SK-N-SH treated with all-trans-retinoic acid at 6 μM for 48 hours (cell line): ENCODE results near the gene SEMA6D.
A peak's percentile ranks its signal among the peaks of the same experiment; 100 is the strongest.

Source experiments
- ATAC-seq: fragments of 200-7000 bp; cut with Tn5 transposase; 3 replicates; pipeline ENCODE4 v1.9.1; 2020; ENCODE audit warnings: mild to moderate bottlenecking, moderate library complexity
- ARNTL ChIP-seq: fragments of 450-650 bp; formaldehyde crosslinking; IDR thresholded peaks from 2 replicates; pipeline ENCODE4 v1.5.0; 2020; ENCODE audit warnings: low read depth, mild to moderate bottlenecking, moderate library complexity, borderline replicate concordance
- BACH2 ChIP-seq: fragments of 250-450 bp; sonication (Bioruptor Pico); IDR thresholded peaks from 2 replicates; pipeline ENCODE4 v1.9.0; 2021; ENCODE audit warnings: mild to moderate bottlenecking, borderline replicate concordance
- CSDC2 ChIP-seq: fragments of 250-450 bp; sonication (Bioruptor Pico); IDR thresholded peaks from 2 replicates; pipeline ENCODE4 v1.5.0; 2020; ENCODE audit warnings: mild to moderate bottlenecking, moderate library complexity
- ESRRG ChIP-seq: fragments of 250-450 bp; sonication (Bioruptor Pico); IDR thresholded peaks from 2 replicates; pipeline ENCODE4 v1.6.1; 2021; ENCODE audit warnings: mild to moderate bottlenecking
- GLIS3 ChIP-seq: fragments of 250-450 bp; sonication (Bioruptor Pico); IDR thresholded peaks from 2 replicates; pipeline ENCODE4 v1.5.0; 2020; ENCODE audit warnings: mild to moderate bottlenecking, moderate library complexity
- ISL1 ChIP-seq: fragments of 250-450 bp; sonication (Bioruptor Pico); IDR thresholded peaks from 2 replicates; pipeline ENCODE4 v2.1.2; 2022; ENCODE audit warnings: mild to moderate bottlenecking, moderate library complexity
- OSR1 ChIP-seq: fragments of 250-450 bp; sonication (Bioruptor Pico); IDR thresholded peaks from 2 replicates; pipeline ENCODE4 v1.8.0; 2022; ENCODE audit warnings: moderate library complexity, mild to moderate bottlenecking, inconsistent platforms
- RARB ChIP-seq: fragments of 250-450 bp; sonication (Bioruptor Pico); IDR thresholded peaks from 2 replicates; pipeline ENCODE4 v1.8.0; 2021; ENCODE audit warnings: mild to moderate bottlenecking, moderate library complexity
- SNAI2 ChIP-seq: fragments of 250-450 bp; sonication (Bioruptor Pico); IDR thresholded peaks from 2 replicates; pipeline ENCODE4 v1.5.0; 2020; ENCODE audit warnings: mild to moderate bottlenecking, moderate library complexity
- TCF4 ChIP-seq: fragments of 250-450 bp; sonication (Bioruptor Pico); IDR thresholded peaks from 2 replicates; pipeline ENCODE4 v1.8.0; 2021; ENCODE audit warnings: mild to moderate bottlenecking, moderate library complexity, borderline replicate concordance
- TOX ChIP-seq: fragments of 250-450 bp; sonication (Bioruptor Pico); IDR thresholded peaks from 2 replicates; pipeline ENCODE4 v1.8.0; 2021; ENCODE audit warnings: mild to moderate bottlenecking, moderate library complexity, borderline replicate concordance
- ZFP3 ChIP-seq: fragments of 250-450 bp; sonication (Bioruptor Pico); IDR thresholded peaks from 2 replicates; pipeline ENCODE4 v1.5.0; 2020; ENCODE audit warnings: mild to moderate bottlenecking, moderate library complexity
- ZFP30 ChIP-seq: fragments of 450-650 bp; formaldehyde crosslinking; IDR thresholded peaks from 2 replicates; pipeline ENCODE4 v1.5.0; 2022; ENCODE audit warnings: mild to moderate bottlenecking, moderate library complexity
- ZNF565 ChIP-seq: fragments of 450-650 bp; formaldehyde crosslinking; conservative IDR thresholded peaks from 2 replicates; pipeline ENCODE4 v1.5.0; 2020; ENCODE audit warnings: low read depth, mild to moderate bottlenecking, moderate library complexity
- TF ChIP-seq, protein P1 (sequence below): fragments of 250-450 bp; sonication (Bioruptor Pico); IDR thresholded peaks from 2 replicates; pipeline ENCODE4 v1.5.0; 2020; ENCODE audit warnings: mild to moderate bottlenecking, moderate library complexity
- TF ChIP-seq, protein P2 (sequence below): fragments of 250-450 bp; sonication (Bioruptor Pico); IDR thresholded peaks from 2 replicates; pipeline ENCODE4 v1.5.1; 2020; ENCODE audit warnings: low read depth, mild to moderate bottlenecking, moderate library complexity
- TF ChIP-seq, protein P3 (sequence below): fragments of 250-450 bp; sonication (Bioruptor Pico); IDR thresholded peaks from 2 replicates; pipeline ENCODE4 v1.8.0; 2021; ENCODE audit warnings: low read depth, mild to moderate bottlenecking, moderate library complexity, borderline replicate concordance
- TF ChIP-seq, protein P4 (sequence below): fragments of 250-450 bp; sonication (Bioruptor Pico); IDR thresholded peaks from 2 replicates; pipeline ENCODE4 v1.5.1; 2021; ENCODE audit warnings: mild to moderate bottlenecking, moderate library complexity

The SEMA6D gene

DNA sequence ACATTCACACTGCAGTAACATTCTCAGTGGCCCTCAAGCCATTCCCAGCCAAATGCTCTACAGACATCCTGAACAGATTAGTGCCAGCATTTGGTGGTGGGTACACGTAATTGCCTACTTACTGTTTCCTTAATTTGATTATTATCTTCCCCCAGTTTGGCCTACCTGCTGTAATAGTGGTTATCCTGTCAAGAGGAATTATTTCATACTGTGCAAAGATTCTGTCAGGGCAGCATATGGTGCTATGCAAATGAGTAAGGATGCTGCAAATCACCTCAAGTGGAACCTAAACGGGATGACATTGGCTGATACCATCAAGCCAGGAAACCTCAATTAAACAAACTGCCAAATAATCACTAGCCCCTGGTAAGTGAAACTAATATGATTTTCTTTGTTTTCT, 88.7 kb downstream of the SEMA6D start:
- peak; percentile 68 for TF ChIP-seq TCF4 (CRISPR knock-in tag)
- TF ChIP-seq ISL1 (CRISPR knock-in tag), result no peak
- TF ChIP-seq ZFP30, result no peak
- no peak for TF ChIP-seq ZFP3 (CRISPR knock-in tag)
- TF ChIP-seq, protein P1, sequence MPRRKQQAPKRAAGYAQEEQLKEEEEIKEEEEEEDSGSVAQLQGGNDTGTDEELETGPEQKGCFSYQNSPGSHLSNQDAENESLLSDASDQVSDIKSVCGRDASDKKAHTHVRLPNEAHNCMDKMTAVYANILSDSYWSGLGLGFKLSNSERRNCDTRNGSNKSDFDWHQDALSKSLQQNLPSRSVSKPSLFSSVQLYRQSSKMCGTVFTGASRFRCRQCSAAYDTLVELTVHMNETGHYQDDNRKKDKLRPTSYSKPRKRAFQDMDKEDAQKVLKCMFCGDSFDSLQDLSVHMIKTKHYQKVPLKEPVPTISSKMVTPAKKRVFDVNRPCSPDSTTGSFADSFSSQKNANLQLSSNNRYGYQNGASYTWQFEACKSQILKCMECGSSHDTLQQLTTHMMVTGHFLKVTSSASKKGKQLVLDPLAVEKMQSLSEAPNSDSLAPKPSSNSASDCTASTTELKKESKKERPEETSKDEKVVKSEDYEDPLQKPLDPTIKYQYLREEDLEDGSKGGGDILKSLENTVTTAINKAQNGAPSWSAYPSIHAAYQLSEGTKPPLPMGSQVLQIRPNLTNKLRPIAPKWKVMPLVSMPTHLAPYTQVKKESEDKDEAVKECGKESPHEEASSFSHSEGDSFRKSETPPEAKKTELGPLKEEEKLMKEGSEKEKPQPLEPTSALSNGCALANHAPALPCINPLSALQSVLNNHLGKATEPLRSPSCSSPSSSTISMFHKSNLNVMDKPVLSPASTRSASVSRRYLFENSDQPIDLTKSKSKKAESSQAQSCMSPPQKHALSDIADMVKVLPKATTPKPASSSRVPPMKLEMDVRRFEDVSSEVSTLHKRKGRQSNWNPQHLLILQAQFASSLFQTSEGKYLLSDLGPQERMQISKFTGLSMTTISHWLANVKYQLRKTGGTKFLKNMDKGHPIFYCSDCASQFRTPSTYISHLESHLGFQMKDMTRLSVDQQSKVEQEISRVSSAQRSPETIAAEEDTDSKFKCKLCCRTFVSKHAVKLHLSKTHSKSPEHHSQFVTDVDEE (CRISPR knock-in tag), result peak; percentile 75; the same call in 1 of the 2 replicates
- peak; percentile 35; the same call in 1 of the 3 replicates for ATAC-seq

DNA sequence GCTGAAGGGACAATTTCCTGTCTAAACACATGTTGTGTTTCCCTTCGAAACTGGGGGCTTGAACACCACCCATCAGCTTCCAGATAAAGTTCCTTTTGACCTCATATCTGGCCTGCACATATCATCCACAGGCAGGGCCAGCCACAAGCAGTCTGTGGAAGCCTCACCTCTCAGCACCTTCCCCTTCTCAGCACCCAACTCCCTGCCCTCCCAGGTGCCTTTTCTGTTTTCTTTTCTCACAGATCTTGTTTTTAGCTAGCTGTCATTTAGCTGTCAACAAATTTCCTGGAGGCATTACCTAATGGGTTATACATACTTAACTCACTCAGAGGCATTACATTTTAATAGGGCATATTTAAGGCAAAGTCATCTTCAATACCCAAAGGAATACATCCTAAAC, 93.9 kb downstream of the SEMA6D start:
- no peak for ATAC-seq
- no peak for TF ChIP-seq RARB (CRISPR knock-in tag)
- TF ChIP-seq SNAI2 (CRISPR knock-in tag), result no peak
- TF ChIP-seq ESRRG (CRISPR knock-in tag), result no peak
- TF ChIP-seq ARNTL (CRISPR knock-in tag), result no peak
- no peak for TF ChIP-seq OSR1 (CRISPR knock-in tag)
- TF ChIP-seq BACH2 (CRISPR knock-in tag), result no peak
- no peak for TF ChIP-seq CSDC2 (CRISPR knock-in tag)
- TF ChIP-seq TCF4 (CRISPR knock-in tag), result no peak
- TF ChIP-seq ZFP30, result no peak
- TF ChIP-seq, protein P2, sequence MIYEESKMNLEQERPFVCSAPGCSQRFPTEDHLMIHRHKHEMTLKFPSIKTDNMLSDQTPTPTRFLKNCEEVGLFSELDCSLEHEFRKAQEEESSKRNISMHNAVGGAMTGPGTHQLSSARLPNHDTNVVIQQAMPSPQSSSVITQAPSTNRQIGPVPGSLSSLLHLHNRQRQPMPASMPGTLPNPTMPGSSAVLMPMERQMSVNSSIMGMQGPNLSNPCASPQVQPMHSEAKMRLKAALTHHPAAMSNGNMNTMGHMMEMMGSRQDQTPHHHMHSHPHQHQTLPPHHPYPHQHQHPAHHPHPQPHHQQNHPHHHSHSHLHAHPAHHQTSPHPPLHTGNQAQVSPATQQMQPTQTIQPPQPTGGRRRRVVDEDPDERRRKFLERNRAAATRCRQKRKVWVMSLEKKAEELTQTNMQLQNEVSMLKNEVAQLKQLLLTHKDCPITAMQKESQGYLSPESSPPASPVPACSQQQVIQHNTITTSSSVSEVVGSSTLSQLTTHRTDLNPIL (CRISPR knock-in tag), result no peak
- TF ChIP-seq, all 23 proteins: peak for 0

DNA sequence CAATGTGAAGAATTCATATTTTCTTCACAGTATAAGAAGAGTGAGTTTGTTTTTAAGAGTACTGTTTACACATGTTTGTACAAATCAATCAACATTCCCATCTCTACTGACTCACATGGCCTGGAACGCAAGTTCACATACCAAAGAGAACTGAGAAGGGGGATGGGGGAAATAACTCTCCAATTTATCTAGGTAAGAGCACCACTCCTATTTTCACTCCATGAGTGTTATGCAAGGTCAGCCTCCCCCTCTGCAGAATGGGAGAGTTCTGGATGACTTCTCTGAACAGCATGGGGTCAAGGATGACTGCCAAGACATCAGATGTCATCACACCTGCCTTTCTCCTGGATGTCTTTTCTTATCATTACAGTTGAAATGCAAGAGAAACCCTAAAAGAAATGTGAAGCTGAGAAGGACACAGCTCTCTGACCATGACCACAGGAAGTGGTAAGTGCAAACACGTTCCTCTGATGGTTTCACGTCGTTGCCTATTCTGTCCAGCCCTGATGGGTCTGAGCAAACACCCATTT, 95.2 kb downstream of the SEMA6D start:
- no peak for TF ChIP-seq ZNF565 (CRISPR knock-in tag)
- TF ChIP-seq, protein P1 (CRISPR knock-in tag), result no peak
- TF ChIP-seq, protein P2 (CRISPR knock-in tag), result no peak
- TF ChIP-seq ZFP30, result no peak
- TF ChIP-seq ESRRG (CRISPR knock-in tag), result no peak
- no peak for TF ChIP-seq ARNTL (CRISPR knock-in tag)
- no peak for TF ChIP-seq CSDC2 (CRISPR knock-in tag)
- TF ChIP-seq ISL1 (CRISPR knock-in tag), result no peak
- TF ChIP-seq SNAI2 (CRISPR knock-in tag), result no peak
- TF ChIP-seq, protein P3, sequence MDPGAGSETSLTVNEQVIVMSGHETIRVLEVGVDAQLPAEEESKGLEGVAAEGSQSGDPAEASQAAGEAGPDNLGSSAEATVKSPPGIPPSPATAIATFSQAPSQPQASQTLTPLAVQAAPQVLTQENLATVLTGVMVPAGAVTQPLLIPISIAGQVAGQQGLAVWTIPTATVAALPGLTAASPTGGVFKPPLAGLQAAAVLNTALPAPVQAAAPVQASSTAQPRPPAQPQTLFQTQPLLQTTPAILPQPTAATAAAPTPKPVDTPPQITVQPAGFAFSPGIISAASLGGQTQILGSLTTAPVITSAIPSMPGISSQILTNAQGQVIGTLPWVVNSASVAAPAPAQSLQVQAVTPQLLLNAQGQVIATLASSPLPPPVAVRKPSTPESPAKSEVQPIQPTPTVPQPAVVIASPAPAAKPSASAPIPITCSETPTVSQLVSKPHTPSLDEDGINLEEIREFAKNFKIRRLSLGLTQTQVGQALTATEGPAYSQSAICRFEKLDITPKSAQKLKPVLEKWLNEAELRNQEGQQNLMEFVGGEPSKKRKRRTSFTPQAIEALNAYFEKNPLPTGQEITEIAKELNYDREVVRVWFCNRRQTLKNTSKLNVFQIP (CRISPR knock-in tag), result no peak
- TF ChIP-seq, protein P4, sequence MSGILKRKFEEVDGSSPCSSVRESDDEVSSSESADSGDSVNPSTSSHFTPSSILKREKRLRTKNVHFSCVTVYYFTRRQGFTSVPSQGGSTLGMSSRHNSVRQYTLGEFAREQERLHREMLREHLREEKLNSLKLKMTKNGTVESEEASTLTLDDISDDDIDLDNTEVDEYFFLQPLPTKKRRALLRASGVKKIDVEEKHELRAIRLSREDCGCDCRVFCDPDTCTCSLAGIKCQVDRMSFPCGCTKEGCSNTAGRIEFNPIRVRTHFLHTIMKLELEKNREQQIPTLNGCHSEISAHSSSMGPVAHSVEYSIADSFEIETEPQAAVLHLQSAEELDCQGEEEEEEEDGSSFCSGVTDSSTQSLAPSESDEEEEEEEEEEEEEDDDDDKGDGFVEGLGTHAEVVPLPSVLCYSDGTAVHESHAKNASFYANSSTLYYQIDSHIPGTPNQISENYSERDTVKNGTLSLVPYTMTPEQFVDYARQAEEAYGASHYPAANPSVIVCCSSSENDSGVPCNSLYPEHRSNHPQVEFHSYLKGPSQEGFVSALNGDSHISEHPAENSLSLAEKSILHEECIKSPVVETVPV (CRISPR knock-in tag), result no peak
- no peak for TF ChIP-seq ZFP3 (CRISPR knock-in tag)
- no peak for TF ChIP-seq OSR1 (CRISPR knock-in tag)
- no peak for TF ChIP-seq GLIS3 (CRISPR knock-in tag)
- TF ChIP-seq BACH2 (CRISPR knock-in tag), result no peak
- TF ChIP-seq TOX, result no peak
- ATAC-seq, result no peak
